Iris pigment epithelial cell (primary cell): ENCODE measurements around the gene ARHGEF4.
"Not testable (repeated sequence)": the region's sequence is repeated elsewhere in the genome, so short reads cannot be mapped to it uniquely, and the experiment has no call there.

Source experiments
- DNase-seq: peaks from one replicate; pipeline ENCODE4 v3.0.0-alpha.2; 2011; ENCODE audit warnings: low read depth

The ARHGEF4 gene

GRCh38 chr2:131054488-131054887 is 217.8 kb downstream of the ARHGEF4 start:
- DNase-seq, result no peak

- peak; percentile 52 for DNase-seq
Observed at GRCh38 chr2:131055169-131056065, 218.7 kb downstream of the ARHGEF4 start.

- no peak for DNase-seq
Observed at GRCh38 chr2:131056204-131056931, 219.7 kb downstream of the ARHGEF4 start.

- DNase-seq, result no peak
Observed at GRCh38 chr2:131056932-131057287, 220.2 kb downstream of the ARHGEF4 start.

GRCh38 chr2:131058214-131058843 is 221.6 kb downstream of the ARHGEF4 start:
- DNase-seq, result no peak

- no peak for DNase-seq
Observed at GRCh38 chr2:131058920-131059319, 222.2 kb downstream of the ARHGEF4 start.

GRCh38 chr2:131063501-131064283 is 227.0 kb downstream of the ARHGEF4 start:
- DNase-seq, result no peak

GRCh38 chr2:131064589-131065512 is 228.1 kb downstream of the ARHGEF4 start:
- no peak for DNase-seq

- no peak for DNase-seq
Observed at GRCh38 chr2:131067465-131068125, 230.9 kb downstream of the ARHGEF4 start.

- not testable (repeated sequence) for DNase-seq
Observed at GRCh38 chr2:131068172-131068571, 231.5 kb downstream of the ARHGEF4 start.

GRCh38 chr2:131075578-131075977 is 238.9 kb downstream of the ARHGEF4 start:
- DNase-seq, result not testable (repeated sequence)

GRCh38 chr2:131076707-131077106 is 240.0 kb downstream of the ARHGEF4 start:
- peak; percentile 89 for DNase-seq

- no peak for DNase-seq
Observed at GRCh38 chr2:131077182-131077846, 240.6 kb downstream of the ARHGEF4 start.

- DNase-seq, result no peak
Observed at GRCh38 chr2:131077966-131078365, 241.3 kb downstream of the ARHGEF4 start.

GRCh38 chr2:131079931-131080330 is 243.2 kb downstream of the ARHGEF4 start:
- DNase-seq, result not testable (repeated sequence)

GRCh38 chr2:131081190-131081589 is 244.5 kb downstream of the ARHGEF4 start:
- no peak for DNase-seq

- peak; percentile 29 for DNase-seq
Observed at GRCh38 chr2:131085646-131086045, 248.9 kb downstream of the ARHGEF4 start.

GRCh38 chr2:131092458-131093005 is 255.8 kb downstream of the ARHGEF4 start:
- no peak for DNase-seq

GRCh38 chr2:131093006-131093695 is 256.4 kb downstream of the ARHGEF4 start, which contains the start of gene FAM168B:
Gene FAM168B (minus strand): TSS chr2:131093460. CDS start chr2:131082646, 10,814 bp downstream.
- DNase-seq, result peak; percentile 91
